GM19467 (cell line): ENCODE results near the gene NIFK.
"Not testable (repeated sequence)": the region's sequence is repeated elsewhere in the genome, so short reads cannot be mapped to it uniquely, and the experiment has no call there.

Experiments used
- ATAC-seq: cut with Tn5 transposase; IDR thresholded peaks from one replicate; pipeline ENCODE4 v1.9.1; 2021; ENCODE audit warnings: mild to moderate bottlenecking, moderate library complexity; ENCODE audit not compliant: unreplicated experiment

Gene NIFK

DNA sequence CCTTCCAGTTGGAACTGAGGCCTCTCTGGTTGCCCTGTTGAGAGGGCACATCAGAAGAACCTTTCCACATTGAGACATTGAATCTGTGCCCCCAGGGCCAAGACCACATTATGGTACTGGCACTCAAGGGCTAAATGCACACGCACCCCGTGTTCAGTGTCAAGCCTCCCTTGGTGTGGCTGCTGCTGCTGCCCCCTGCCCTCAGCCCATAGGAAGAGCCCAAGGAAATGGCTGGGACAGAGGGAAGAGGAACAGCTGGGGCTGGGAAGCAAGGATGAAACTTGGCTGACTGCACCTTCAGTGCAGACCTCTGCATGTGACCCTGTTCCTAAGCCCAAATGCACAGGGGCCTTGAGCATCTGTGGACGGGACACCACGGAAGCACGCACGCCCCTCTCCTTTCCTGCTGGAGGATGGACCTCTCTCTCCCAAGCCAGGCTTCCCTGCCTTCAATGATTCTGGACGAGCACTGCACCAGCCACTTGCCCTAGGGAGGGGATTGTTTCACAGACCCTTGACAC lies 40.2 kb downstream of the NIFK start:
- no peak for ATAC-seq

DNA sequence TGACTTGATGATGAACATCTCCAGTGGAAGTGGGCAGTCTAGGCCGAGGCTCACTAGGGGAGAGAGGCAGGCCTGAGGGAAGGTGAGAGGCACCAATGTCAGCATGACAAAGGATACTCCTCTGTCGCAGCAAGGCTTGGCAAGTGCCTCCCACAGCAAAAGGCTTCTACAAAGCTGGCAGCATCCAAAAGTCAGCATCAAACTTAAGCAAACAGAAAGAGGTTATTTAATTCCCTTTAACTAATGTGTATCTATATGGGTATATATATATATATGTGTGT lies 41.6 kb downstream of the NIFK start:
- no peak for ATAC-seq

DNA sequence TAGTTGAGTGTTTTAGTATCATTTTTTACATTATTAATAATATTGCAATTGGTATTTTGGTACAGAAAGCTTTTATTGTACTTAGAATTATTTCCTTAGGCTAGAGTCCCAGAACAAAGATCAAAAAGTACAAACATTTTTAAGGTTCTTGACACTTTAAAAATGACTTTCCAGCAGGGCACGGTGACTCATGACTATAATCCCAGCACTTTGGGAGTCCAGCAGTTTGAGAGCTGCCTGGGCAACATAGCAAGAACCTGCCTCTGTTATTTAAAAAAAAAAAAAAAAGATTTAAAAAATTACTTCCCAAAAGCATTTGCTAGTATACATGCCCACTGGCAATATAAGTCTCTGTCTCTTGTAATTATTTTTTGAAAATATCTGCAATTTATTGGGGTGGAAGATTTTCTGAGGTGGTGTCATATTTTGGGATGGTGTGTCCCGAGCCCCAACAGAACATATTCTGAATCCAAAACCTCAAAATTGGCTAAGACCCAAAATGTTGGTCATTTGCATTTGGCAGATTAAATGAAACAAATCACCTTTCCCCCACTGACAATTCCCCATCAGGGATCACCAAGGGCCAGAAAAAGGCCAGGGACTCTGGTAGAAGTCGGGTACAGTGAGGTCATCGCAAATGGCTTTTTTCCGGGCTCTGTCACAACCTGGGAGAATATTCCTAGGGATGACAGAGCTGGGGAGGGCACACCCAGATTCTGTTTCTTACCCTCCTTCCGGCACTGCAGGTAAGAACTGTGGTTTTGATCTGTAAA lies 42.1 kb downstream of the NIFK start:
- no peak for ATAC-seq

DNA sequence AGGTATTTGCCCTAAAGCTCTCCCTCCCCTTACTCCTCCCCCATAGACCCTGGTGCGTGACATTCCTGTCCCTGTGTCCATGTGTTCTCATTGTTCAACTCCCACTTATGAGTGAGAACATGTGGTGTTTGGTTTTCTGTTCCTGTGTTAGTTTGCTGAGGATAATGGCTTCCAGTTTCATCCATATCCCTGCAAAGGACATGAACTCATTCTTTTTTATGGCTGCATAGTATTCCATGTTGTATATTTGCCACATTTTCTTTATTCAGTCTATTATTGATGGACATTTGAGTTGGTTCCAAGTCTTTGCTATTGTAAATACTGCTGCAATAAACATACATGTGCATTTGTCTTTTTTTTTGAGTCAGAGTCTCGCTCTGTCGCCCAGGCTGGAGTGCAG lies 46.1 kb downstream of the NIFK start:
- ATAC-seq, result not testable (repeated sequence)

DNA sequence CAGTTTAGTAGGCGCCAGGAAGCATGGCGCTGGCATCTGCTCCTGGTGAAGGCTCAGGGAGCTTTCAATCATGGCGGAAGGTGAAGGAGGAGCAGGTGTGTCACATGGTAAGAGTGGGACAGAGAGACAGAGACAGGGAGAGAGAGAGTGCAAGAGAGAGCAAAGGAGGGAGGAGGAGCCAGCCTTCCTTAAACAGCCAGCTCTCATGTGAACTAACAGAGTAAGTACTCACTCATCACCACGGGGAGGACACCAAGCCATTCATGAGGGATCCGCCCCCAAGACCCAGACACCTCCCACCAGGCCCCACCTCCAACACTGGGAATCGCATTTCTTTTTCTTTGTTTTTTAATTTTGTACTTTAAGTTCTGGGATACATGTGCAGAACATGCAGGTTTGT lies 46.6 kb downstream of the NIFK start:
- ATAC-seq, result no peak

DNA sequence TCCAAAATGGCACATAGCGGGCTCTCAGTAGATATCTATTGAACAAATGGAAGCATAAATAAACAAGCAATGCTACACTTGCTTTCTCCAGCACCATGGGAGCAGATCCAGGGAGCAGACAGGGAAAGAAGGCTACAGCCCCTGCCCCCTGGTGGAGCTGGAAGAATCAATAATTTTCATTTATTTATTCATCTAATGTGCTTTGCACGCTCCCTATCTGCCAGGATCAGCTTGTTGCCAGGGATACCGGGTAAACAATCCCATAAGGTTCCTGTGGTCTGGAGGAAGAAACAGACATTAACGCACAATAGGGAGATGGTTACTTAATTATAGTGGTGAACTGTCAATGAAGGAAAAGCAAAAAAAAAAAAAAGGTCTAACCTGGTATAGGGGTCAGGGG lies 47.3 kb downstream of the NIFK start:
- no peak for ATAC-seq

DNA sequence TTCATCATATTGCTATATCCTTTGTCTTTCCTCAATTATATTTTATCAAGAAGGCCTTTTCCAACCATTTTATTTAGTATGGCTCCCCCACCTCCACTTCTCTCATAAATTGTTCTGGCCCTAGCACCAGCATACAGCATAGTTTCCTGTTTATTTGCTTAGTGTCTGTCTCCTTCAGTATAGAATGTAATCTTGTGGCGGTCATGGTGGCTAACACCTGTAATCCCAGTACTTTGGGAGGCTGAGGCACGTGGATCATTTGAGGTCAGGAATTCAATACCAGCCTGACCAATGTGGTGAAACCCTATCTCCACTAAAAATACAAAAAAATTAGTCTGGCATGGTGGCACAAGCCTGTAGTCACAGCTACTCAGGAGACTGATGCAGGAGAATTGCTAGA lies 47.9 kb downstream of the NIFK start:
- no peak for ATAC-seq

DNA sequence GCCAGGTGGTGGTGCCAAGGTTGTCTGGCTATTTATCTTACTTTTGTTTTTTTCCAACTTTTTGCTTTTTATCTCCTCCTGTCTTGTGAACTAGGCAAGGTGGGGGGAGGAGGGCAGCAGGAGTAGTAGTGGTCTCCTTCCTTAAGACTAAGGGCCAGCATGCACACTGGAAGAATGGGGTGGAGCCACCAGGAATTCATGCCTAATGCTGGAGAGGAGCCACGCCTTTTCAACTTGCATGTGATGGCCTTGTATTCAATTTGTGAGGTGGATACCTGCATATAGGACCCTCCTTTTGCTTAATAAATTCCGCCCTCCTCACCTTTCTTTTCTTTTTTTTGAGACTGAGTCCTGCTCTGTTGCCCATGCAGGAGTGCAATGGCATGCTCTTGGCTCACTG lies 49.8 kb downstream of the NIFK start:
- ATAC-seq, result no peak

DNA sequence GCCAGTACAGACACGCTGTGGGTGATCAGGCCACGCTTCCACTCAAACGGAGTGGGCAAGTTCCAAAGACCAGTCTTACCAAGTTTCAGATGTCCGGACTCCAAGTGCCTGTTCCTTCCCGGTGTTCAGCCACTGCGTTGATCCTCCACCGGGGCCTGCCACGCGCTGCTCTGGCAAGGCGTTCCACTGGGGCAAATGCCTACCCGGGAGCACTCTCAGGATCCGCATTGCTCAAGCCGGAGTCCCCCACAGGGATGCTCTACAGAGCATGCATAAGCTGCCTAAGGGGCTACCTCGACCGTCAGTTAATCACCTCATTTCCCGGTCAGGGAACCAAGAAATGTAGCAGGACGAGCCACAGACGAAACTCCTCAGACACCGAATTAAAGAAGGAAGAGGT lies 50.5 kb downstream of the NIFK start:
- no peak for ATAC-seq

DNA sequence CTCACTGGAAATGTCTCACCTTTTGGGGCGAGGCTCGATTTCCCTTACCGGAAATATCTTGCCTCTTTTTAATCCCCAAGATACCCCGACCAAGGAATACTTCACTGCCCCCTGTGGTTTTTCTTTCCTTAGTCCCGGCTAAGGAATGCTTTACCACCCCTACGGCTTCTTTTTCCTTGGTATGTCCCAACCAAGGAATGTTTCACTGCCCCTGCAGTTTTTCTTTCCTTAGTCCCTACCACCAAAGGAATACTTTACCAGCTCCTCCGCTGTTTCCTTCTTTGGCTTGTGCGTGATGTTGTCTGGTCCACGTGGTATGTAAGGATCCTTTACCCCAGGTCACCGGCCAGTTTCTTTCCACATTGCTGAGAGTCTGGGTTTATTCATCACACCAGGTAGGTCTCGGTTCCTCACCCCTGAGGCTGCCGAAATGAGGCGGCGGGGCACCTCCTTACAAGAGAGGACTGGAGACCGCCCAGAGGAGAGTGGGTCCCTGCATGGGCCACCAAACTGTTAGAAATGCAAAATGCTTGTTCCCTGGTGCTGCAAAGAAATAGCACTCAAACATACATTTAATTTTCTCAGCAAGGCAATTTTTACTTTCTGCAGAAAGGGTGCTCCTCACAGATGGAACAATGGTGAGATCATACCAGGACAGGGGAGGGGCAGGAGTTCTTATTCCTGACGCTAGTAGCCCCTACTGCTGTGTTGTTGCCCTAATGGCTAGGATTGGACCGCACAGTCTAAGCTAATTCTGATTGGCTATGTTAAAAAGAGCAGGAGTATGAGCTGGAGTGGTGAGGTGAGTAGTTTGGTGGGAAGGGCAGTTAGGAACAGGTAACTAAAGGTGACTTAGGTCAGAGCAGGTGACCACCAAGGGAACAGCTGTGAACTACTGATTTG lies 54.0 kb downstream of the NIFK start:
- no peak for ATAC-seq

DNA sequence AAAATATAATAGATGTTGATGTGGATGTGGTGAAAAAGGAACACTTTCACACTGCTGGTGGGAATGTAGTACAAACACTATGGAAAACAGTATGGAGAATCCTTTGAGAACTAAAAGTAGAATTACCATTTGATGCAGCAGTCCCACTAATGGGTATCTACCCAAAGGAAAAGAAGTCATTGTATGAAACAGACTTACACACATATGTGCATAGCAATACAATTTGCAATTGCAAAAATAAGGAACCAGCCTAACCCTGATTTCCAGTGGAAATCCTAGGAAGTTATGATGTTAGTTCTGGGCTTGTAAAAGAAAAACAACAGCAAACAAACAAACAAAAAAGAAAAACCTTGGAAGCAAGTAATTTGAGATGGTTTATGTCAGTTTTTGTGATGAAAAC lies 58.8 kb downstream of the NIFK start:
- ATAC-seq, result no peak
